Lower leg skin (tissue), 4 donors: ENCODE measurements around the gene PHLPP1. TPM values are rescaled to one million over a fixed set of nuclear protein-coding genes. Genes with fewer than 3 reads are reported as not detected.

ENCODE experiments used
- DNase-seq, 2 donors: peaks; one replicate each; pipeline ENCODE4 v3.0.0-alpha.2; 2019; ENCODE audit warnings: low spot score in 2 of 2
- H3K4me3 ChIP-seq: fragments of 200-600 bp; sonication (generic); 2 replicates; pipeline ENCODE4 v1.5.1; 2017; ENCODE audit warnings: mild to moderate bottlenecking, low read depth; ENCODE audit not compliant: poor library complexity, severe bottlenecking
- POLR2A ChIP-seq, 2 donors: fragments of 450-650 bp; IDR thresholded peaks; one replicate each; pipeline ENCODE4 v1.6.1; 2016 to 2017; ENCODE audit warnings: antibody characterized with exemption in 2 of 2, mild to moderate bottlenecking in 1 of 2, moderate library complexity in 1 of 2
- WGBS, 2 donors: methylation state at CpG; one replicate each; pipeline ENCODE4 v1.1.5; 2018; 5-methylcytosine and 5-hydroxymethylcytosine counted together
- intact Hi-C: fragments of 100-400 bp; cut with DNase I; formaldehyde crosslinking; loops from one replicate; pipeline ENCODE4 v1.15.0; 2023; ENCODE audit warnings: low total_unique reads
- total RNA-seq, 4 donors: library from RNA; depleted of rRNA; stranded (reverse); fragments of >200 nt; gene quantifications; one replicate each; pipeline ENCODE4 v1.1.0, GENCODE V29; 2016
- TF ChIP-seq, protein P1 (sequence below), 3 donors: fragments of 450-650 bp; IDR thresholded peaks; one replicate each; pipeline ENCODE4 v1.5.1; 2016; ENCODE audit warnings: antibody characterized with exemption in 3 of 3, mild to moderate bottlenecking in 3 of 3, moderate library complexity in 2 of 3

PHLPP1 gene
- total RNA-seq, 4 donors from 2014 or later, result 27.3 to 38.5 (median 33.1) TPM

DNA sequence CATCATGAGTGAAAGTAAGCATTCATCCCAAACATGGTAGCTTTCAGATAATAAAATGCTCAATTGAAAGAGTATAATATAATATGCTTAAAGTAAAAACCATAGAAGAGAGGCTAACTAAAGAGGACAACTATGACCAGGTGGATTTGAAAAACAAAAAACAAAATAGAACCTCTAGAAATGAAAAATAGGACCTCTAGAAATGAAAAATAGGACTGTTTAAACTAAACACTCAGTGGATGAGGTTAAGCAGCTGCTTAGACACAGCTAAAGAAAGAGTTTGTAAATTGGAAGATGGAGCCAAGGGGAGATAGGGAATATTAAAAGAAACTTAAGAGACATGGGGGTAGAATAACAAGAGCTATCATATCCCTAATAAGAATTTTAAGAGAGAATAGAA, 302.6 kb downstream of the PHLPP1 start:
- no peak overlapping the region for H3K4me3 ChIP-seq
- intact Hi-C loops, result loop anchor here (5.0 to 10.0 kb wide), 2 partner anchors 307 to 424 kb away; no protein-coding TSS in a partner anchor
- DNase-seq, result no peak
- no peak for TF ChIP-seq POLR2A (IDR thresholded peaks at IDR 0.05)
- TF ChIP-seq, protein P1, sequence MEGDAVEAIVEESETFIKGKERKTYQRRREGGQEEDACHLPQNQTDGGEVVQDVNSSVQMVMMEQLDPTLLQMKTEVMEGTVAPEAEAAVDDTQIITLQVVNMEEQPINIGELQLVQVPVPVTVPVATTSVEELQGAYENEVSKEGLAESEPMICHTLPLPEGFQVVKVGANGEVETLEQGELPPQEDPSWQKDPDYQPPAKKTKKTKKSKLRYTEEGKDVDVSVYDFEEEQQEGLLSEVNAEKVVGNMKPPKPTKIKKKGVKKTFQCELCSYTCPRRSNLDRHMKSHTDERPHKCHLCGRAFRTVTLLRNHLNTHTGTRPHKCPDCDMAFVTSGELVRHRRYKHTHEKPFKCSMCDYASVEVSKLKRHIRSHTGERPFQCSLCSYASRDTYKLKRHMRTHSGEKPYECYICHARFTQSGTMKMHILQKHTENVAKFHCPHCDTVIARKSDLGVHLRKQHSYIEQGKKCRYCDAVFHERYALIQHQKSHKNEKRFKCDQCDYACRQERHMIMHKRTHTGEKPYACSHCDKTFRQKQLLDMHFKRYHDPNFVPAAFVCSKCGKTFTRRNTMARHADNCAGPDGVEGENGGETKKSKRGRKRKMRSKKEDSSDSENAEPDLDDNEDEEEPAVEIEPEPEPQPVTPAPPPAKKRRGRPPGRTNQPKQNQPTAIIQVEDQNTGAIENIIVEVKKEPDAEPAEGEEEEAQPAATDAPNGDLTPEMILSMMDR (IDR thresholded peaks at IDR 0.05), result no peak

DNA sequence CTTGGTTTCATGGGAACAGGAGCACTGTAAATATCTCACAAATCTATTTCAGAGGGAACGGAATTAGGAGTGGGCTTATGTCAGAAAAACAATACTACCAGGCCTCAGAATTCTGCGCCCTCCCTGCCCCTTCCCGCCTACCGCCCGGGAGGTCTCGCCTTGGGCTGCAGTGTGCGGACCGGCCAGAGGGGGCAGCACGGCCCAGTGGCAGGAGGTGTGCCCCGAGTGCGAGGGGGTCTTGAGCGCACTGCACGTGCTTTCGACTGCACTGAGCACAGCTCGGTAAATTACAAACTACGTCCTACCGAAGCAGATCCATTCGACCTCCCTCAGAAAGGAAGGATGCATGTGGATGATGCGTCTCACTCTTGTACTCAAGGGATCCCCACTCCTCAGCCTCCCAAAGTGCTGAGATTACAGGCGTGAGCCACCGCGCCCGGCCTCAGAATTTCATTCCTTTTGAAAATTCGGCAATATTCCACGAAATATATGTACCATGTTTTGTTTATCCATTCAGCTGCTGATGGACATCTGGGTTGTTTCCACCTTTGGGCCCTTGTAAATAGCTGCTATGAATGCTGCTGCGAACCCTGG, 307.2 kb downstream of the PHLPP1 start:
- DNase-seq, result peak in 1 of 2 donors; percentile 74
- no peak for TF ChIP-seq POLR2A (IDR thresholded peaks at IDR 0.05)
- TF ChIP-seq, protein P1 (IDR thresholded peaks at IDR 0.05), result no peak
- WGBS, 2 donors, result 84 to 85% methylated on average over 26 of the region's 26 CpGs
- intact Hi-C loops, result loop anchor here (10.0 kb wide), 1 partner anchor 102 kb away; no protein-coding TSS in a partner anchor
- no peak overlapping the region for H3K4me3 ChIP-seq

DNA sequence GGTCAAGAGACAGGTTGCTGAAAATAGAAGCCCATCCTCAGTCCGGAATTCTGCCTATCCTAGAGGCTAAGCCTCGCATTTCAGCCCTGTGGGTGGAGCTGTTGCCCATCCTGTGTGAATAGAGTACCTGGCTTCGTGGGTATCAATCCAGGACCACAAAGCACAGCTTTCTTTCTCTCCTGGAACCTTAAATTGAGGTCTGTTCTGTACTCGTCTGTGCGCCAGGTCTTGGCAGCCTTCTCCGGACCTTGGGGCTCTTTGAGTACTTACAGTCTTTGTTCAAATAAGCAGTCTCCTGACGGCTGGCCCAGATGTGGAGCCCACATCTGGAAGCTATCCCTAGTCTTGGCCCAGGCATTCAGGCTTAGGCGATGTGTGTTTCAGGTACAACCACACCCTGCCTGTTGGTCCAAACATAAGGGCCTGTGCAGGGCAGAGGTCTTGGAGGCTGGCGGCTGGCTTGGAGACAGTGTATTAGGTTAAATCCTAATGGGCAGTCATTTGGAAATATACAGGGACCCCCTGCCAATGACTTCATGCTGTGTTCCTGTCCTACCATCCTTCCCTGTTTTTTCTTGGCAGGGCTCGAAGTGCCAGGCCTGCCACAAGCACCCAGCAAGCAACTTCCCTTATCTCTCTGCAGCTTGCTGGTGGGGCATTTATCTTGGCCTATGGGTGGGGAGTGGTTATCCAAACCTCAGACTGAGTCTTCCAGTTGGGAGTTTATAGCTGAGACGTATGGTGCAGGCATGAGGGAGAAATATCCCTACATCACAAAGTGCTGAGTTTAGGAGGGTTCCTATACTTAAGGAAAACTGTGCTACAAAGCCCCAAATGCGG, 310.1 kb downstream of the PHLPP1 start:
- WGBS, 2 donors, result 52 to 55% methylated on average over 12 of the region's 12 CpGs
- peak in 1 of 2 donors; percentile 86 for DNase-seq
- intact Hi-C loops, result loop anchor here (10.0 kb wide), 1 partner anchor 99 kb away; no protein-coding TSS in a partner anchor
- TF ChIP-seq POLR2A (IDR thresholded peaks at IDR 0.05), result no peak
- TF ChIP-seq, protein P1 (IDR thresholded peaks at IDR 0.05), result no peak
- H3K4me3 ChIP-seq, result no peak overlapping the region

DNA sequence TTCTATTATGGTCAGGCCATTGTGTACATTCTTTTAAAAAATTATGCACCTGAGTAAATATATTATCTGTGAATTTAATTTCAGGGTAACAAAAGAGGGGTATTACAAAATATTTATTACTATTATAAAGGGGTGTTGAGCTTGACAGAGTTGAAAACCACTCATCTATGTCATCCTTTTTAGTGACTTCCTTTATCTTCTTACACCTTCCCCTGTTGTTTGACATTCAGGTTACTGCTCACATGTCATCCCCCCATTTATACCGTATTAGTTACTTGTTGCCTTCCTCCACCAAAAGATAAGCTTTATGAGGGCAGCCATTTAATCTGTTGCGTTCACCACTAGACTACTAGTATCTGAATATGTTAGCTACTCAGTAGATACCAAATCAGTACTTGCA, 313.0 kb downstream of the PHLPP1 start:
- WGBS, 2 donors, result 90 to 96% methylated on average over 2 of the region's 2 CpGs
- no peak overlapping the region for H3K4me3 ChIP-seq
- intact Hi-C loops, result loop anchor here (10.0 kb wide), 1 partner anchor 96 kb away; no protein-coding TSS in a partner anchor
- DNase-seq, result no peak
- TF ChIP-seq, protein P1 (IDR thresholded peaks at IDR 0.05), result no peak
- TF ChIP-seq POLR2A (IDR thresholded peaks at IDR 0.05), result no peak

Other genes with a start within 250 kb of the PHLPP1 start
- 10 to 100 TPM; 23.0 to 34.1 (median 27.8) TPM for gene ZCCHC2, start 192.5 kb upstream of the PHLPP1 start, total RNA-seq